CMK (cell line): Measurements from ENCODE around the gene HEPHL1.
"Not testable (repeated sequence)": the region's sequence is repeated elsewhere in the genome, so short reads cannot be mapped to it uniquely, and the experiment has no call there.

Experiments used
- DNase-seq: peaks from one replicate; pipeline ENCODE4 v3.0.0-alpha.2; 2010; ENCODE audit warnings: low read depth

Gene HEPHL1

DNA sequence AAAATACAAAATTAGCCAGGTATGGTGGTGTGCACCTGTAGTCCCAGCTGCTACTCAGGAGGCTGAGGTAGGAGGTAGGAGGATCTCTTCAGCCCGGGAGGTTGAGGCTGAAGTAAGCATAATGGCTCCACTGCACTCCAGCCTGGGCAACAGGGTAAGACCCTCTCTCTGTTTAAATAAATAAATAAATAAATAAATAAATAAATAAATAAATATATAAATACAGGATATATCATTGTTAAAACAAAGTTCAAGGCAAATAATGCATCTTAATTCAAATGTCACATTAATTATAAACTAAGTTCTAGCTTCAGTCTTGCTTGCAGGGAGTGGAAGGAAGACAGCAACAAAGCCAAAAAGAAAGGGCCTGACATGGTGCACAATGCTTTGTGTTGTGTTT, 63.0 kb downstream of the HEPHL1 start:
- DNase-seq = no peak

DNA sequence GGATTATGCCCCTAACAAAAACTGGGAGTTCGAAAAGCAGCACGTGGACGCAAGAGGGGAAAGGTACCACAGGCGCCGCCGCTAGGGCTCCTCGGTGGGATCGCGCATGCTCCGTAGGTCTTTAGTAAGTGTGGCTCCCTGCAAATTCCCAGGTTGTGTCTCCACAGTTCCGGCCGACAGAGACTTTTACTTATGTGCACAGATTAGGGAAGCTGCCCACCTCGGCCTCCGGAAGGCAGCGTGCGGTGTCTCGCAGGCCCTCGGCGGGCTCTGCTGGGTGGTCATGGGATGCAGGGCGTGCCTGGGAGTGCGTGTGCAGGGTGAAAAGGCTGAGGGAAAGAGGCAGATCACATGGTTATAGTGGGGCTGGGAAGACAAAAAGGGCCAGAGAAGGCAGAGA, 67.8 kb downstream of the HEPHL1 start:
- DNase-seq = no peak

DNA sequence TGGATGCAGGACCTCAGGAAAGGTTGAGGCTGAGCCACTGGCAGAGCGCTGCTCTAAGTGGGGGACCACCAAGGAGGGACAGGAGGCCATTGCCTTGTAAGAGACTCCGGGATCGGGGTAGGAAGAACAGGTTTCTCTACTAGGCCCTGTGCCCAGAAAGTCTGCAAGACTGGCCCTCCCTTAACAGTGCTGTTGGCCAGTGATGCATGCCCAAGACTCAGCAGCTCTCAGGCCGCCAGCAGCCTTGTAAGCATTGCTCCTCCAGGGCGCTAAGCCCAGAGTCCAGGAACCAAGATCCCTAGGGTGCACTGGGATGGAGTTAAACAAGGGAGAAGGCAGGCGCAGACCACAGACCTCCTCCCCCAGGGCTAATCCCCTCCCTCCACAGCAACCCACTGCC, 68.2 kb downstream of the HEPHL1 start:
- no peak for DNase-seq

DNA sequence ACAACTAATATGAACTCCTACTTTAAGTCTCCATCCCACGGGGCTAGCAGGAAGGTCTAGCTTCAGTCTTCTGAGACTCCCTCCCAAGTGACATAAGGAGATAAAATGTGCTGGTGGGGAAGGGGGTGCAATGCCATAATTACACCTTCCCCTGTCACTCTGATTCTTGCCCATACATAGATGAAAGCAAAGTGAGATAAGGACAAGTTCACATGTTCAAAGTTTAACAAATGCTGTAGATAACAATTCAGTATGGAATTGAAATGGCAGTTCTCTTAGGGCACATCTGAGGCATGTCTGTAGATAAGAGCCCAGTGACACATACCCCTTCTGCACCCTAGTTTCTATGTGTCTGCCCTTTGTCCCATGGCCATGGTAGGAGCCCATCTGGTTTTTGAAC, 69.2 kb downstream of the HEPHL1 start:
- no peak for DNase-seq

DNA sequence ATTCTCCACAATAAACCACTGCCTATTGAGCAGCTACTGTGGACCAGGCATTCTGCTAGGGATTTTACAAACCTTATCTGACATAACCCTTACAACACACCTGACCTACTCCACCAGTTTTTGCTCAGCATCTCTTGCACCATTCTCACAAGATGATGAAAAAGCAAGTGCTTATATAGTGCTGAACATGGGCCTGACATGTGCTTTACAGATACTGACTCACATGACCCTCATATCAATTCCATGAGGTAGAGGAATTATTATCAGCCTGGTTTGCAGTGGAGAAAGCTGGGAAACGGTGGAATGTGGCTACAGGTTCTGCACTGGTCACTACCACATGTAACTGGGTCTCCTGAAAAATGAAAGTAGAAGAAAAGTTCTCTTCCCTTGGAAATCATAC, 69.9 kb downstream of the HEPHL1 start:
- DNase-seq = no peak

DNA sequence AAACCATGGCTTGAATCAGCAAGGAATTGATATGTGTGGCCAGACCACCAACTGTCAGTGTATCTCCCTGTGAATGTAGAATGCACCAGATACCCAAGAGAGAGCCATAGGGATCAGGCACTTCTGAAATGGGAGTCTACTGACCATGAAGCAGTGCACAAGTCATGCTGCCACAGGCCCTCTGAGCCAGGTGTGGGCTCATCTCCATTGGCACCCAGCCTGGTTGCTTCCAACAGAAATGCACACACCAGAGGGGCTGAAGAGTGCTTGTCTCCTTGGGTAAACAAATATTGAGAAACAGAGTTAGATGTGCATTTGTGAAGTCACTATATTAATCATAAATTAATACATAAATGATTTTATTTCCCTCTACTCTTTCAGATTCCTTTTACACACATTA, 79.1 kb downstream of the HEPHL1 start:
- no peak for DNase-seq

DNA sequence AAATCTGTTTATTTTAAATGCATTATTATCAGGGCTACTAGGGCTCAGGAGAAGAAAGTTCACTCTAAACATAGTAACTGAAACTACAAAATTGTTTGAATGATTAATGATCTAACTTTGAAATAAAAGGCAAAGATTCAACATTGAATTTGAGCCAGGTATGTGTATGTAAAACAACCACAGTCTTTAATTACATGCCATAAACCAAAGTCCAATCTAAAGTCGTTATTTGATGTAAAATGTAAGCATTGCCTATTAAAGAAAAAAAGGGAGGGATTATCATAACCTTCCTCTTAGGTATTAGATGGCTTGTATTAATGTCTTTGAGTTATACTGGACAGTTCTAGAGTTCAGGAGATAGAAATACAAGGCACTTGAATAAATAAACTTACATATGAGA, 82.3 kb downstream of the HEPHL1 start:
- no peak for DNase-seq

DNA sequence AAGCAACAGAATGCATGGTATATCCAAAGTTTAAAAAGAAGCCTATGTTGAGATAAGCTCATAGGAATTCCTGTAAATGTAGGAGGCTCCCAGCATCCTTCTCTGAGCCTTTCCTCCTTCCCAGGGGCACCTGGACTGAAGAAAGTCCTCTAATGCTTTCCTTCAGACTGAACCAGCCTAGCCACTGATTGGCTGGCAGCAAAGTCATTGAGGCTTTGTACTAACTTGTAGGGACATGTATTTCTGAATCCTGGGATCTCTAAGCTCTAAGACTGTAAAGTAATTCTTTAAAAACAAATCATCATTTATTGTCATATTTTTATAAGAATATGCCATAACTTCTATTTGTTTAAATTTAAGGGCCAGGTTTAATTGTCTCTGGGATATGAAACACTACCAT, 83.6 kb downstream of the HEPHL1 start:
- DNase-seq = no peak

DNA sequence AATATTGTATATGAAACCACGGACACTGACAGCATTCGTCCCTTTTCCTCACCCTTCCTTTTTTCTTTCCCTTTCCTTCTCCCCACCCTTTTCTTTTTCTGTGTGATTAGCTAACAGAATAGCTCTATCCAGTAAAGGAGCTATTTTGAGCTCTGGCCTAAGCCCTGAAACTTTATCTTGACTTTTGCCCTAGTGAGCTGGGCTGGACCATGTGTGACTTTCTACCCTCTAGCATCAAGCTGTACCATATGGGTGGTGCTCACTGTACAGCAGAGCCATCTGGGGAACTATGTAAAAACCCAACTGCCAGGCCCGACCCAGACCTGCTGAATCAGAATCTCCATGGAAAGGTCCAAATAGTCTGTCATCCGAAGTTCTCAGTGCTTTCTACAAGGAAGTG, 85.6 kb downstream of the HEPHL1 start:
- no peak for DNase-seq

DNA sequence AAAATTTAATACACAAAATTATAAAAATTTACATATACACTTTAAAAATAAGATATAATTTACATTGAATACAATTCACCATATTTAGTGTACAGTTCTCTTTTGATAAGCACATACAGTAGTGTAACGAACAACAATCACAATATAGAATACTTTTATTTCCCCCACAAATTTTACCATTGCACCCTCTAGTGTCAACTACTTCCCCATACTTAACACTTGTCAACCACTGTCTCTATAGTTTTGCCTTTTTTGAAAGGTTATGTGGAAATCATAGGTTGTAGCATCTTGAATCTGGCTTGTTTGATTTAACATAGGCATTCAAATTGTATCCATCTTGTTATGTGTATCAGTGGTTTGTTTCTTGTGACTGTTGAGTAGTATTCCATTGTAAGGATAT, 86.2 kb downstream of the HEPHL1 start:
- no peak for DNase-seq

DNA sequence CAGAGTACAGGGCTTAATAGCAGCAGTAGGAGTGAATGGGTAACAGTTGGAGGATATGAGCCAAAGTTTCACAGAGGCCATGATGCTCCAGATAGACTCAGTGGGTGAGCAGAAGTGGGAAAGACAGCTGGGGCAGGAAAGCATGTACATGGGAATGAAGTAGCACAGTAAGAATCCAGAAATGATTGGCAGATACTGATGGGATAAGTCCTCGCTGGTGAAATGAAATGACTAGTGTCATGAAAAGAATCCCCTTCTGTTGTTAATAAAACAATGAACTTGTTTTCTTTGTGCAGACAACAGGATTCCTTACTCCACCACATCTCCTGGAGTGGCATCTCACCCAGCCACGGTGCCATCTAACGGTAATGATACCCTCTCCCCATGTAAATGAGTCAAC, 90.1 kb downstream of the HEPHL1 start:
- no peak for DNase-seq

DNA sequence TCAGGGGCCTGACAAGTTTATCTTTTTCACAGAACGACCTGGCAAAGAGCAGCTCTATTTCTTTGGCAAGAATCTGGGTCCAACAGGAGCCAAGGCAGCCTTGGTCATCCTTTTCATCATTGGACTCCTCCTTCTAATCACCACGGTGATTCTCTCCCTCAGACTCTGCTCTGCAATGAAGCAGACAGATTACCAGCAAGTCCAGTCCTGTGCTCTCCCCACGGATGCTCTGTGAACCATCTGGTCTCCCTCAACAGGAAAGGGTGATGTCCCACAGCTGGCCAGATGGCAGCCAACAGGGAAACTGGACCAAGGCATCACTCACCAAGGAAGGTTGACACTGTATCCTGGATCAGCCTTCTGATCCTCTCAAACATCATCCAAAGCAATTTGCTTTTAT, 90.5 kb downstream of the HEPHL1 start:
- DNase-seq = no peak

DNA sequence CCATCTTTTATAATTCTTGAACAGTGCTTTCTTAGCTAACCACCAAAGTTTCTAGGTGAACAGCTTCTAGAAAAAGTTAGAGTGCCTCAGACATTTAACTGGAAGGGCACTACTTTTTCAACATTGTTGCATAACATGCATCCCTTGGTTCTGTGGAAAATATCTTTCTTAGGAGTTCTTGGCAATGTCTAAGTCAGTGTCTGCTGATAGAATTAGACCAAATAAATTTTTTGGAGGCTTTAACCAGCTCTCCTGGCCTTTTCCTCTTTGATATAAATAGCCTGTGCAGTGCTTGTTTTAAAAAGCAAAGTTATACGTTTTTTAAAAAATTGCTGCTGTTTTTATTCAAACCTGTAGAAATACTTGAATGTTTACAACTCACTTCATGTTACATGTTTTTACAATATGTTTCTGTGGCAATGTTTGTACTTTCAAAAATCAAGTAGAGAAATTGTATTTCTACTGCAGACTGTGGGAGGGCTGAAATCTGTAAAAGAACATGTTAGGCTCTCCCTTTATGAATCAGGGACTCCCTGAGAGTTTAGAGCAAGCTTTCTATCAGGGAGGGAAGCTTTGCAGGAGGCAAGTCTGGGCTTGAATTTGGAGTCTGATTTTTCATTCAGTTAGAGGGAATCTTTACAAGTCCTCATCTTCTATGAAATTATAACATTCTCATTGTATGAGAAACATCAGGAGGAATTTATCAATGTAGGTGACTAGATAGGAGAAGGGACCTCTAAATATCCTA, 91.2 kb downstream of the HEPHL1 start:
- DNase-seq = no peak

DNA sequence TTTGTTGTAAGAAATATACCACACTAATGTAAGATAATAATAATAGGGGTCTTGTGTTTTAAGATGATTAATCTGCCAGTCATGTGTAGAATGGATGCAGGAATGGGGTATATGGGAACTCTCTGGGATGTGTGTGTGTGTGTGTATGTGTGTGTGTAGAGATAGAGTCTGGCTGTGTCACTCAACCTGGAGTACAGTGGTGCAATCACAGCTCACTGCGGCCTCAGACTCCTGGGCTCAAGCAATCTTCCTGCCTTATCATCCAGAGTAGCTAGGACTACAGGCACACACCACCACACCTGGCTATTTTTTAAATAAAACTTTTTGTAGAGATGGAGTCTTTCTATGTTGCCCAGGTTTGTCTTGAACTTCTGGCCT, 96.0 kb downstream of the HEPHL1 start:
- DNase-seq = no peak

DNA sequence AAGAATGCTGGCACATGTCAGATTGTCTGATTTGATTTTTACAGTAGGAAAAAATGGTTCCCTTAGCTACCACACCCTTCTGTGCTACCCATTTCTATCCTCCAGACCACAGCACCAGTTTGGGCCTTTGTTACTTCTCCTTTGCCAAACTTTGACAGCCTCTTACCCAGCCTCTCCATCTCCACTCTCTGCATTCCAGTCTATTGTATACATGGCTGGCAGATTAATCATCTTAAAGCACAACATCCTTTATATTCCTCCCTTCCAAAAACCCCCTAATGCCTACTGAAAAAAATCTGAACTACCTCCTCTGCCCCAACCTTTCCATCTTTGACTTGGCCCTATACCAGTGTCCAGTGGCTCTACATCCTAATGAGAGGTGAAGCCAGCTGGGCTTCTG, 96.7 kb downstream of the HEPHL1 start:
- no peak for DNase-seq

DNA sequence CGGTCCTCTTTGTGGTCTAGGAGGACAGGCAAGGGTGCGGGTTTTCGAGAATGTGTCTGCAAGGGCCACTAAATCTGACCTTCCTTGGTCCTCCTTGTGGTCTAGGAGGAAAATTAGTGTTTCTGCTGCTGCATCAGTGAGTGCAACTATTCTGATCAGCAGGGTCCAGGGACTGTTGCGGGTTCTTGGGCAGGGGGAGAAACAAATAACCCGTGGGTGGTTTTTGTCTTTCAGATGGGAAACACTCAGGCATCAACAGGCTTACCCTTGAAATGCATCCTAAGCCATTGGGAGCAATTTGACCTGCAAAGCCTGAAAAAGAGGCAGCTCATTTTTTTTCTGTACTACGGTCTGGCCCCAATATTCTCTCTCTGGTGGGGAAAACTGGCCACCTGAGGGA, 98.5 kb downstream of the HEPHL1 start:
- not testable (repeated sequence) for DNase-seq

DNA sequence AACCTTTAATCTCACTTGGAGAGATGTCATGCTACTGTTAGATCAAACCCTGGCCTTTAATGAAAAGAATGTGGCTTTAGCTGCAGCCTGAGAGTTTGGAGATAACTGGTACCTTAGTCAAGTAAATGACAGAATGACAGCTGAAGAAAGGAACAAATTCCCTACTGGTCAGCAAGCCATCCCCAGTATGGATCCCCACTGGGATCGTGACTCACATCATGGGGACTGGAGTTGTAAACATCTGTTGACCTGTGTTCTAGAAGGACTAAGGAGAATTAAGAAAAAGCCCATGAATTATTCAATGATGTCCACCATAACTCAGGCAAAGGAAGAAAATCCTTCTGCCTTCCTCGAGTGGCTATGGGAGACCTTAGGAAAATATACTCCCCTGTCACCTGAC, 99.4 kb downstream of the HEPHL1 start:
- DNase-seq = not testable (repeated sequence)

DNA sequence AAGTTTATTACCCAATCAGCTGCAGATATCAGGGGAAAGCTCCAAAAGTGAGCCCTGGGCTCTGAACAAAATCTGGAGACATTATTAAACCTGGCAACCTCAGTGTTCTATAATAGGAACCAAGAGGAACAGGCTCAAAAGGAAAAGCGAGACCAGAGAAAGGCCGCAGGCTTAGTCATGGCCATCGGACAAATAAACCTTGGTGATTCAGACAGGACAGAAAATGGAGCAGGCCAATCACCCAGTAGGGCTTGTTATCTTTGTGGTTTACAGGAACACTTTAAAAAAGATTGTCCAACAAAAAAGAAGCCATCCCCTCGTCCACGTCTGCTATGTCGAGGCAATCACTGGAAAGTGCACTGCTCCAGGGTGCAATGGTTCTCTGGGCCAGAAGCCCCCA, 99.8 kb downstream of the HEPHL1 start:
- no peak for DNase-seq

DNA sequence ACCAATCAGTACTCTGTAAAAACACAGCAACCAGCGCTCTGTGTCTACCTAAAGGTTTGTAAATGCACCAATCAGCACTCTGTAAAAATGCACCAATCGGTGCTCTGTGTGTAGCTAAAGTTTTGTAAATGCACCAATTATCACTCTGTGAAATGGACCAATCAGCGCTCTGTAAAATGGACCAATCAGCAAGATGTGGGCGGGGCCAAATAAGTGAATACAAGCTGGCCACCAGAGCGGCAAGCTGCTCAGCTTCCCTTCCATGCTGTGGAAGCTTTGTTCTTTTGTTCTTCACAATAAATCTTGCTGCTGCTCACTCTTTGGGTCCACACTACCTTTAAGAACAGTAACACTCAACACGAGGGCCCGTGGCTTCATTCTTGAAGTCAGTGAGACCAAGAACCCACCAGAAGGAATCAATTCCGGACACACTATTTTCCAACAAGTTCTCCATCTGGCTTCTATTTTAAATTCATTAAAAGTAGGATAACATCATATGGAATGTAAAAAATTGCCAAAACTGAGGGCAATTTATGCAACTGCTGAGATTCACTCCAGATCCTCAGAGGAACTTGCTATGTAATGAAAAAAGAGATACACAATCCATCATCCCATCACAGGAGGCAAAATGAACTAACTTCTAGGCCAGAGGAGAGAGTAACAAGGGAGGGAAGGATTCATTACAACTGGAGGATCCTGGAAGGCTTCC, 104.4 kb downstream of the HEPHL1 start:
- DNase-seq = no peak

DNA sequence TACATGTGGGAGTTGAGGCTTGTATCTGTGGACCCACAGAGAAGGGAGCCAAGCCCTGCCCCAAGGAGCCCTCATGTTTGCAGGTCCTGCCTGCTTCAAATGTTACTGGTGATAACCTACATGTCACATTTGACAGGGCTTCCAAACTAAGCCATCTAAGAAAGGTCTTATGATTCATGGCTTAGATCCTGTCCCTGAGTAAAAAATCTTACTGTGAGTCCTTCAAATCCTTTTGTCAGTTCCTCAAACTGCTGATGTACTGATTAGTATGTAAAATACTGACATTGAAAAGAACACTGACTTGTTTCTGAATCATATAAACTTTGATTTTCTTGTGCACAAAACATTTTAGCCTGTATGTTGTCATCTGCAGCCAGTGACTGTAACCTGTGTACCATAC, 106.5 kb downstream of the HEPHL1 start:
- no peak for DNase-seq

DNA sequence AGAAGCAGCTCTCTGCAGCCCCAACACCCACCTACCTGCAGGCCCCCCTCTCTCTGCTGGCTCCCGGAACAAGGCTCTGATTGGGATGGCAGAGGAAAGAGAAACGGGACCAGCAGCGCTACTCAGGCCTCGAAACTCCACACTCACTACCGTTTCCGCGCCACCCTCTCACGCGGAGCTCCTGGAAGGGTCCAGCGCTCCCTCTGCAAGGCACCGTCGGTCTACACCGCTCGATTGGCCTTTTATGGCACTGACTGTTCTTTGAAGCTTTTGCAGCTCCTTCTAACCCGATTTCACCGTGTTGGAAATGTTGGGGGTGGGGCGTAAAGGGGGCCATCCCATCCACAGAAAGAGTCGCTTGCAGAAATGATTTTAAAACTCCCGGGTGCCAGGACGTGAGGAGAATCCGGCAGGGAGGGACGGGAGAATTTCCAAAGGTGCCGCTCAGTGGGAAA, 107.2 kb downstream of the HEPHL1 start:
- no peak for DNase-seq

DNA sequence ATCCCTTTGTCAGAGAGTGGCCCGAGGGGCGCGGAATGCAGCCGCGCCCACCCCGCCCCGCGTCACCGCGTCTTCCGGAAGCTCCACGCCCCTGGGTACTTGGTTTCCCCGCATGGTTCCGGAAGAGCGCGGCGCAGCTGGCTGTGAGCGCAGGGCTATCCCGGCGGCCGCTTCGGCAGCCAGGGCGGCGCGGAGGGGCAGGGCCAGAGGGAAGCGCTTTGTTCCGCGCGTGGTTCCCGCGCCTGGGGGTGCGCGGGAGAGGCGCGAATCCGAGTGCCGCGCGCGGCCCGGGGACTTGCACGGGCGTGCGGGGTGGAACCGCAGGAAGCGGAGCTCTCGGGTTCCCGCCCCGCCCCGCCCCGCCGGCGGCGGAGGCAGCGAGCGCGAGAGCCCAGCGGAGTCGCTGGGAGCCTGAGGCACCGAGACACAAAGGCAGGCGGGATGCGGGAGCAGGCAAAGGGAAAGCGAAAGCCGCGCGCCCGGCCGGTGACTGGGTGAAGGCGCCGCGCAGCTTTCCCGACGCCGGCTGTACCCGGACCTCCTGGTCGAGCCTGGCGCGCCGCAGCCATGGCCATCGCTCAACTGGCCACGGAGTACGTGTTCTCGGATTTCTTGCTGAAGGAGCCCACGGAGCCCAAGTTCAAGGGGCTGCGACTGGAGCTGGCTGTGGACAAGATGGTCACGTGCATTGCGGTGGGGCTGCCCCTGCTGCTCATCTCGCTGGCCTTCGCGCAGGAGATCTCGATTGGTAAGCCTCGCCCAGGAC, 107.8 kb downstream of the HEPHL1 start, which contains the start of gene PANX1:
Gene PANX1 (plus strand): TSS at position 96 of the 766 bp plus-strand sequence. CDS start 472 bp downstream, at position 568.
- DNase-seq = peak; percentile 53
